Transverse colon (tissue), 4 donors: Measurements from ENCODE around the gene HELZ2. TPM values are rescaled to one million over a fixed set of nuclear protein-coding genes. Genes with fewer than 3 reads are reported as not detected.

Experiments used
- DNase-seq: peaks from one replicate; pipeline ENCODE4 v3.0.0-alpha.2; 2019
- H3K27ac ChIP-seq, 4 donors: fragments of 200-600 bp; sonication (generic); 2 replicates each; pipeline ENCODE4 v1.5.1; 2016 to 2018; ENCODE audit warnings: inconsistent platforms in 4 of 4
- H3K27me3 ChIP-seq: fragments of 200-600 bp; sonication (generic); 2 replicates; pipeline ENCODE4 v1.5.1; 2017; ENCODE audit warnings: inconsistent platforms
- H3K36me3 ChIP-seq, 4 donors: fragments of 200-600 bp; sonication (generic); 2 replicates each; pipeline ENCODE4 v1.5.1; 2017 to 2019; ENCODE audit warnings: inconsistent platforms in 4 of 4
- H3K4me1 ChIP-seq, 4 donors: fragments of 200-600 bp; sonication (generic); 2 replicates each; pipeline ENCODE4 v1.5.1; 2017 to 2020; ENCODE audit warnings: inconsistent platforms in 4 of 4
- H3K4me3 ChIP-seq, 4 donors: fragments of 200-600 bp; sonication (generic); 1 replicate in 1 of 4; 2 replicates in 3 of 4; pipeline versions ENCODE4 v1.5.1 to v1.6.1; 2017 to 2019; ENCODE audit warnings: inconsistent platforms in 4 of 4
- H3K9me3 ChIP-seq, 2 donors: fragments of 200-600 bp; sonication (generic); 2 replicates each; pipeline ENCODE4 v1.5.1; 2017 to 2019; ENCODE audit warnings: inconsistent platforms in 2 of 2
- EP300 ChIP-seq: sonication (generic); formaldehyde crosslinking; IDR thresholded peaks from one replicate; pipeline ENCODE4 v1.6.1; 2017; ENCODE audit warnings: antibody characterized with exemption, low read depth
- POLR2A ChIP-seq: fragments of 450-650 bp; IDR thresholded peaks from one replicate; pipeline ENCODE4 v1.6.1; 2016; ENCODE audit warnings: antibody characterized with exemption, mild to moderate bottlenecking, moderate library complexity
- POLR2AphosphoS5 ChIP-seq, 3 donors: sonication (generic); formaldehyde crosslinking; IDR thresholded peaks; one replicate each; pipeline ENCODE4 v1.6.1; 2016; ENCODE audit warnings: antibody characterized with exemption in 3 of 3
- WGBS, 2 donors: methylation state at CpG; one replicate each; pipeline ENCODE4 v1.1.5; 2018; ENCODE audit warnings: low coverage in 1 of 2; 5-methylcytosine and 5-hydroxymethylcytosine counted together
- in situ Hi-C, 4 donors: fragments of 200-750 bp; cut with MboI; loops; one replicate each; pipeline versions ENCODE4 v1.15.0 to v1.15.1; 2017; ENCODE audit warnings: low sequenced_read_pairs in 3 of 4, low pct_ligation_motif_present in 1 of 4, low pct_unique_long_range_greater_than_20kb in 1 of 4
- intact Hi-C: fragments of 100-400 bp; cut with DNase I; formaldehyde crosslinking; loops from one replicate; pipeline ENCODE4 v1.15.1; 2023; ENCODE audit warnings: low total_unique reads
- total RNA-seq, 4 donors: library from RNA; depleted of rRNA; stranded (reverse); fragments of >200 nt; gene quantifications; one replicate each; pipeline ENCODE4 v1.1.0, GENCODE V29; 2016
- TF ChIP-seq, protein P1 (sequence below), 5 experiments: fragments of 200-600 bp in 3 of 5; fragments of 450-650 bp in 2 of 5; sonication (generic) in 3 of 5; IDR thresholded peaks; 1 replicate in 2 of 5; 2 replicates in 3 of 5; pipeline ENCODE4 v1.5.1; 2016 to 2017; ENCODE audit warnings: antibody characterized with exemption in 5 of 5, inconsistent platforms in 3 of 5, mild to moderate bottlenecking in 2 of 5, moderate library complexity in 1 of 5

Gene HELZ2
- total RNA-seq, 4 donors from 2014 or later = 32.9 to 49.4 (median 38.8) TPM

DNA sequence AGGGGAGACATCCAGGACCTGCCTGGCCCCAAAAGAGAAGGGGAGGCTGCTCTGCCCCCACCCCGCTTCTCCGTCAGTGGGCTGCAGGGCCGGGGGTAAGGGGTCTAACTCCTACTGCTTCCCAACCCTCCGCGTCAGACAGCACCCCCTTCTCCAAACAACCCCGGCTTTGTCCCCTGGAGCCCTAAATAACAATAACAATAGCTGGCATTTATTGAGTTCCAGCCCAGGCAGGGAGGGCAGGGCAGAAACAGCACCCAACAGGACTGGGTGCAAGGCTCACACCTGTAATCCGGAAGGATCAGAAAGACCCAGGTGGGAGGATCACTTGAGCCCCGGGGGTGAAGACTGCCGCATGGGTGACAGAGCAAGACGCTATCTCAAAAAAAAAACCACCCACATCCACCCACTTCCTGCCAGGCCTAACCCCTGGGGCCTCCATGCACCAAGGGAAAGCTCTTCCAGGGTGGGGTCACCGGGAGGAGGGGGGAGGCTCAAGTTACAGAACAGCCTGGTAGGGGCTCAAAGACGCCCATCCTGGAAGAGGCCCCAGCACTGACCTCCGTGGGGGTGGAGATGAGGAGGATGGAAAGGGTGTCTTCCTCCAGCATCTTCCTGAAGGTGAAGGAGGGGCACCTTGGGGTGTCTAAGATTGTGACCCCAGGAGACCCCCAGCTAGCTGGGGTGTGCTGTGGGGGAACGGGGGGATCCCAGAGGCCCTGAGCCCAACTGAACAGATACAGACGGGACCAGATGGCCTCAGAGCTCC, 21.4 kb downstream of the HELZ2 start:
- H3K9me3 ChIP-seq = no peaks in the 10 kb centered on the region
- peaks cover 0 to 23% (median 13%) of the 10 kb centered on the region in 4 donors for H3K4me1 ChIP-seq
- in situ Hi-C loops = no loop called here
- DNase-seq = no peak
- peaks cover 50% of the 10 kb centered on the region for H3K27me3 ChIP-seq
- WGBS, 2 donors = 42 to 100% methylated on average over 2 to 15 of the region's 15 CpGs
- intact Hi-C loops = no loop called here
- TF ChIP-seq EP300 (no peak), POLR2A (no peak), POLR2AphosphoS5 (IDR thresholded peaks at IDR 0.05) (no peak)
- TF ChIP-seq, protein P1, sequence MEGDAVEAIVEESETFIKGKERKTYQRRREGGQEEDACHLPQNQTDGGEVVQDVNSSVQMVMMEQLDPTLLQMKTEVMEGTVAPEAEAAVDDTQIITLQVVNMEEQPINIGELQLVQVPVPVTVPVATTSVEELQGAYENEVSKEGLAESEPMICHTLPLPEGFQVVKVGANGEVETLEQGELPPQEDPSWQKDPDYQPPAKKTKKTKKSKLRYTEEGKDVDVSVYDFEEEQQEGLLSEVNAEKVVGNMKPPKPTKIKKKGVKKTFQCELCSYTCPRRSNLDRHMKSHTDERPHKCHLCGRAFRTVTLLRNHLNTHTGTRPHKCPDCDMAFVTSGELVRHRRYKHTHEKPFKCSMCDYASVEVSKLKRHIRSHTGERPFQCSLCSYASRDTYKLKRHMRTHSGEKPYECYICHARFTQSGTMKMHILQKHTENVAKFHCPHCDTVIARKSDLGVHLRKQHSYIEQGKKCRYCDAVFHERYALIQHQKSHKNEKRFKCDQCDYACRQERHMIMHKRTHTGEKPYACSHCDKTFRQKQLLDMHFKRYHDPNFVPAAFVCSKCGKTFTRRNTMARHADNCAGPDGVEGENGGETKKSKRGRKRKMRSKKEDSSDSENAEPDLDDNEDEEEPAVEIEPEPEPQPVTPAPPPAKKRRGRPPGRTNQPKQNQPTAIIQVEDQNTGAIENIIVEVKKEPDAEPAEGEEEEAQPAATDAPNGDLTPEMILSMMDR (IDR thresholded peaks at IDR 0.05) = no peak
- peak overlapping the region in 1 of 4 donors; percentile 66 for H3K4me3 ChIP-seq
- no peak overlapping the region for H3K27ac ChIP-seq
- no peaks in the 10 kb centered on the region for H3K36me3 ChIP-seq

DNA sequence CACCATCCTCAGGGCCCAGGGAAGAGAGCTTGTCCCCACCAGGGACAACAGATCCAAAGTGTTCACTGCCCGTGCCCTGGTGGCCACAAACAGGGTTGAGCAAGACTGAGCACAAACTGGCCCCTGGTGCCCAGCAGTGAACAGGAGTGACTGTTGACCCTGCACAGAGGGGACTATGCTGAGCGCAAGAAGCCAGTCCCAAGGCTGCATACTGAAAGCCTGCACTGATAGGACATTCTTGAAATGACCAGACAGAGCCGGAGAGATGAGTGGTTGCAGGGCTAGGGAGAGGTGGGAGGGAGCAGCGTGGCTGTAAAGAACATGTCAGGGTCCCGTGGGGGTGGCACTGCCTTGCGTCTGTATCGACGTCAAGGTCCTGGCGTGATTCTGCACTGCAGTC, 23.0 kb downstream of the HELZ2 start:
- Histone ChIP-seq H3K27me3 (peaks cover 66% of the 10 kb centered on the region), H3K36me3 (no peaks in the 10 kb centered on the region), H3K4me1 (peaks cover 0 to 28% (median 22%) of the 10 kb centered on the region in 4 donors), H3K4me3 (no peak overlapping the region), H3K27ac (no peak overlapping the region), H3K9me3 (no peaks in the 10 kb centered on the region)
- in situ Hi-C loops = no loop called here
- no peak for DNase-seq
- intact Hi-C loops = no loop called here
- WGBS, 2 donors = 39 to 54% methylated on average over 6 to 9 of the region's 9 CpGs
- TF ChIP-seq, protein P1 (IDR thresholded peaks at IDR 0.05) = no peak
- TF ChIP-seq EP300 = no peak
- no peak for TF ChIP-seq POLR2A
- no peak for TF ChIP-seq POLR2AphosphoS5 (IDR thresholded peaks at IDR 0.05)

DNA sequence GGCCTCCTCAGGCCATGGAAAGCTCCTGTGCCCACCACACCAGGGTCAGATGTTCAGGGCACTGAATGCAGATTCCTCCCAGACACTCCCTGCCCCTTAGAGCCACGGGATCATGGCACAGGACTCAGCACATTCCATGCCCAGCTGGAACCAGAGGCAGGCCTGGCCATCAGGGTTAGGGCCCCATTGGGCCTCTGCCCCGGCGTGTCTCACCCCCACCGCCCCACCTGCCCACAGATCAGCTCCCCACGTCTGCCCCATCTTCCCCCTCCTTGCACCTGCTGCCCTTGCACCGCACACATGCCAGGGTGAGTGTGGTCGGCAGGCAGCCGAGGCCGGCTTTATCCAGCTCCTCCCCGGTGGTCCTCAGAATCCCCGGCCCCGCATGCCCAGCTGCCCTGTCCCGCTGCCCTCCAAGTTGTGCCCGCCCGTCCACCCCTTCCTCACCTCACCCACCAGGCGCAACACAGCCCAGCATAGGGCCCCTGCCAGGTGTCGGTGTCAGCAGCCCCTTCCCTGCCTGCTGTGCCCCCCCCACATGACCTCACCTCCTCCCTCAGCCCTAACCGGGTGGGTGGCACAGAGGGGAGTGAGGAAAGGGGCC, 24.3 kb downstream of the HELZ2 start:
- WGBS, 2 donors = 40 to 79% methylated on average over 1 to 18 of the region's 18 CpGs
- Histone ChIP-seq H3K9me3 (no peaks in the 10 kb centered on the region), H3K36me3 (no peaks in the 10 kb centered on the region), H3K4me1 (peaks cover 5 to 39% (median 31%) of the 10 kb centered on the region in 4 donors), H3K27ac (no peak overlapping the region), H3K4me3 (no peak overlapping the region), H3K27me3 (peaks cover 64% of the 10 kb centered on the region)
- no peak for DNase-seq
- TF ChIP-seq, protein P1 (IDR thresholded peaks at IDR 0.05) = no peak
- in situ Hi-C loops (loop anchor here in 1 of 4 donors (25.0 kb wide), 1 partner anchor 88 kb away; the partner anchor contains the start of gene GMEB2), intact Hi-C loops (no loop called here)

DNA sequence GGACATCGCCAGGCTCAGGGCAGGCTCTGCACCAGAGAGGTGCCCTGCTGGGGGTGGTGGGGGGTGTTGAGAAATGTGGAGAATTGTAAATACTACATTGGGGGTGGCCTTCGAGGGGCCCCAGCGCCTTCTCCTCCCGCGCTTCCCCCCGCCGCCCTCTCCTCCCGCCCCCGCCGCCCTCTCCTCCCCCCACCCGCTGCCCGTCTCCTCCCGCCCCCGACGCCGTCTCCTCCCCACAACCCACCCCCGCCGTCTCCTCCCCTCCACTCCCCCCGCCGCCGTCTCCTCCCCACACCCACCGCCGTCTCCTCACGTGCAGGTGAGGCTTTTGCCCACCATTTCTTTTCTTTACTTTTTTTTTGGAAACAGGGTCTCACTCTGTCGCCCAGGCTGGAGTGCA, 25.0 kb downstream of the HELZ2 start:
- no peaks in the 10 kb centered on the region for H3K9me3 ChIP-seq
- no peaks in the 10 kb centered on the region for H3K36me3 ChIP-seq
- in situ Hi-C loops = loop anchor here in 1 of 4 donors (25.0 kb wide), 1 partner anchor 88 kb away; the partner anchor contains the start of gene GMEB2
- H3K27me3 ChIP-seq = peaks cover 56% of the 10 kb centered on the region
- DNase-seq = no peak
- no peak for TF ChIP-seq POLR2AphosphoS5 (IDR thresholded peaks at IDR 0.05)
- TF ChIP-seq, protein P1 (IDR thresholded peaks at IDR 0.05) = no peak
- no peak for TF ChIP-seq EP300
- TF ChIP-seq POLR2A = no peak
- H3K4me3 ChIP-seq = no peak overlapping the region
- peaks cover 5 to 40% (median 34%) of the 10 kb centered on the region in 4 donors for H3K4me1 ChIP-seq
- H3K27ac ChIP-seq = no peak overlapping the region
- intact Hi-C loops = no loop called here
- WGBS, 2 donors = 32% methylated on average over 4 of the region's 25 CpGs; no CpG with 5 or more reads in 1 of the 2 donors
